ENCODE results near the gene PAIP2.

DNA sequence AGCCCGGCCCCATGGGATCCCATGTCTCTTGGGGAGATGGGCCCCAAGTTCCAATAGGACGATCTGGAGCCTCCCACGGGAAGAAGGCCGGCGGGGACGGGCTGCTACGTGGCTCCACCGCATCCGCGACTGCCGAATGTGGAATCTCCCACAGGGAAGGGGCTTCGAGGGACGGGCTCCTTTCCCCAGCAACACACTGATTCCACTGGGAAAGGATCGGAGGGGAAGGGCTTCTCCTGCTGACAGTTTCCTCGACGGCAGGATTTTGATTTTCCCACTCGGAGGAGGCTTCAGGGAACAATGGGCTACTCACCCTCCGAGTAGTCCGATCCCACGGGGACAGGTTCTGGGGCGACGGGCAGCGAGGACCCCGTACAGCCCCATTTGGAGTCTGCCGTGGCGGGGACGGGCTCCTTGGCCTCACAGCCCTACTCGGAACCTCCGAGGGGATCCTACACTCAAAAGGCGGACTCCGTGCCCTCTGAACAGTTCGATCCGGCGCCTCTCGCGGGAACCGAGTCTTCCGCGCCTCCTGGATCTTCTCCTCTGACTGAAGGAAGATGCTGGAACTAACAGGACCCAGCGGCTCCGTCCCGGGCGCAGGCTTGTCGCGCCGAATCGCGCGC, 52.0 kb downstream of the PAIP2 start:
- TF ChIP-seq, protein P1, sequence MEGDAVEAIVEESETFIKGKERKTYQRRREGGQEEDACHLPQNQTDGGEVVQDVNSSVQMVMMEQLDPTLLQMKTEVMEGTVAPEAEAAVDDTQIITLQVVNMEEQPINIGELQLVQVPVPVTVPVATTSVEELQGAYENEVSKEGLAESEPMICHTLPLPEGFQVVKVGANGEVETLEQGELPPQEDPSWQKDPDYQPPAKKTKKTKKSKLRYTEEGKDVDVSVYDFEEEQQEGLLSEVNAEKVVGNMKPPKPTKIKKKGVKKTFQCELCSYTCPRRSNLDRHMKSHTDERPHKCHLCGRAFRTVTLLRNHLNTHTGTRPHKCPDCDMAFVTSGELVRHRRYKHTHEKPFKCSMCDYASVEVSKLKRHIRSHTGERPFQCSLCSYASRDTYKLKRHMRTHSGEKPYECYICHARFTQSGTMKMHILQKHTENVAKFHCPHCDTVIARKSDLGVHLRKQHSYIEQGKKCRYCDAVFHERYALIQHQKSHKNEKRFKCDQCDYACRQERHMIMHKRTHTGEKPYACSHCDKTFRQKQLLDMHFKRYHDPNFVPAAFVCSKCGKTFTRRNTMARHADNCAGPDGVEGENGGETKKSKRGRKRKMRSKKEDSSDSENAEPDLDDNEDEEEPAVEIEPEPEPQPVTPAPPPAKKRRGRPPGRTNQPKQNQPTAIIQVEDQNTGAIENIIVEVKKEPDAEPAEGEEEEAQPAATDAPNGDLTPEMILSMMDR (IDR thresholded peaks at IDR 0.05; ENCODE audit: low read length): no peak
- TF ChIP-seq EZH2 (IDR thresholded peaks at IDR 0.05; ENCODE audit: borderline replicate concordance, low read length): no peak
